Left lung (tissue), 10 donors: ENCODE data around the gene LETM1. TPM values are rescaled to one million over a fixed set of nuclear protein-coding genes. Genes with fewer than 3 reads are reported as not detected.

Source experiments
- ATAC-seq: fragments of 200-7000 bp; cut with Tn5 transposase; one replicate; pipeline ENCODE4 v1.9.1; 2020; ENCODE audit warnings: moderate library complexity
- DNase-seq, 4 donors: peaks; one replicate each; pipeline ENCODE4 v3.0.0-alpha.2; 2013 to 2020
- H3K27ac ChIP-seq, 2 donors: fragments of 200-600 bp; sonication (generic) in 1 of 2; one replicate each; pipeline versions ENCODE4 v1.5.0 to v1.8.0; 2020 to 2021
- H3K27me3 ChIP-seq, 2 donors: fragments of 200-600 bp; sonication (generic) in 1 of 2; one replicate each; pipeline versions ENCODE4 v1.5.0 to v1.8.0; 2020 to 2021
- H3K36me3 ChIP-seq, 2 donors: fragments of 200-600 bp; sonication (generic) in 1 of 2; one replicate each; pipeline versions ENCODE4 v1.5.0 to v1.8.0; 2020 to 2021
- H3K4me1 ChIP-seq, 2 donors: fragments of 200-600 bp; one replicate each; pipeline ENCODE4 v1.8.0; 2021
- H3K4me3 ChIP-seq, 2 donors: fragments of 200-600 bp; sonication (generic) in 1 of 2; one replicate each; pipeline versions ENCODE4 v1.5.0 to v1.8.0; 2020 to 2021; ENCODE audit warnings: mild to moderate bottlenecking in 1 of 2
- H3K9me3 ChIP-seq, 2 donors: fragments of 200-600 bp; sonication (generic) in 1 of 2; one replicate each; pipeline versions ENCODE4 v1.5.0 to v1.8.0; 2020 to 2021
- intact Hi-C, 2 donors: fragments of 100-400 bp; cut with DNase I; formaldehyde crosslinking; loops; one replicate each; pipeline versions ENCODE4 v1.11.2 to v1.14.2; 2022
- polyA plus RNA-seq, 6 donors: library from polyadenylated mRNA; unstranded; fragments of 120-200 nt; gene quantifications; one replicate each; pipeline ENCODE4 v1.2.1, GENCODE V29; 2013; ENCODE audit not compliant: insufficient read length in 6 of 6
- total RNA-seq, 2 donors: library from RNA; stranded (reverse); fragmentation: NEBNext Ultra II Directional; extraction: Animal tissue kit (Norgen Biotek cat#: 25700); gene quantifications; one replicate each; pipeline ENCODE4 v1.2.1, GENCODE V29; 2021
- TF ChIP-seq, protein P1 (sequence below), 2 donors: fragments of 200-600 bp; sonication (generic) in 1 of 2; IDR thresholded peaks; one replicate each; pipeline versions ENCODE4 v1.5.0 to v1.8.0; 2021; ENCODE audit warnings: antibody characterized with exemption in 2 of 2
- donor health status: DM: no; HTN: yes; CAD: no.
- donor health status: DM: no; HTN: no; CAD: no.

Gene LETM1
- total and polyA plus RNA-seq, 8 donors: 17.9 to 52.3 (median 21.5) TPM

DNA sequence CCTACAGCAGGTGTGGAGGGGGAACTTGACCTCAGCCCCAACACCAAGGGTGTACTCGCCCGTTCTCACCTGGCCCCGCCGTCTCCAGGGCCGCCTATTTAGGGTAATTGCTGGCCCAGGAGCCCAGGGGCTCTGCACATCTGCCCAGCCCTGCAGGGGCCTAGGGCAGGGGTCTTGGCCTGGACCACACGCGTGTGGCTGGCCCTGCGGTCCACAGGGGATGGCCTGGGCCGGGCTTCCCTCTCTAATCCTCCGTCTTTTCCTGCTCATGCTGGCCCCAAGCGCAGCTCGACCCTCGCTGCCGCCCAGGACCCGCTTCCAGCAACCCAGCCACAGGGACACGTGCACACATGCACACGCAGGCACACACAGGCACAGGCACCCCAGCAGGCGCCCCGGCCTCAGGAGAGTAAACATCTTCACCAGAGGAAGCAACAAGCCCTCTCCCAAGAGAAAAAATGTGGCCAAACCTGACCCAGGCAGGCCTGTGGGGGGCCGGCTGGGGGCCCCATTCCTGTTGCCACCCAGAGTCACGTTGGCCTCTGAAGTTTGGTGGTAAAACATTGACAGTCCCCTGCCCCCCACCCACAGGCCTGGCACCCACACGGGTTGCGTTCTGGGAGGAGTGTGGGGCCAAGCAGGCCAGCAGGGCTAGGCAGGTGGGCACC is 87.5 kb downstream of the LETM1 start:
- H3K27ac ChIP-seq: peak overlapping the region in 1 of 2 donors; percentile 57
- intact Hi-C loops: no loop called here
- H3K9me3 ChIP-seq: no peaks in the 10 kb centered on the region
- H3K27me3 ChIP-seq: peaks cover 7 to 85% of the 10 kb centered on the region in 2 donors
- TF ChIP-seq, protein P1, sequence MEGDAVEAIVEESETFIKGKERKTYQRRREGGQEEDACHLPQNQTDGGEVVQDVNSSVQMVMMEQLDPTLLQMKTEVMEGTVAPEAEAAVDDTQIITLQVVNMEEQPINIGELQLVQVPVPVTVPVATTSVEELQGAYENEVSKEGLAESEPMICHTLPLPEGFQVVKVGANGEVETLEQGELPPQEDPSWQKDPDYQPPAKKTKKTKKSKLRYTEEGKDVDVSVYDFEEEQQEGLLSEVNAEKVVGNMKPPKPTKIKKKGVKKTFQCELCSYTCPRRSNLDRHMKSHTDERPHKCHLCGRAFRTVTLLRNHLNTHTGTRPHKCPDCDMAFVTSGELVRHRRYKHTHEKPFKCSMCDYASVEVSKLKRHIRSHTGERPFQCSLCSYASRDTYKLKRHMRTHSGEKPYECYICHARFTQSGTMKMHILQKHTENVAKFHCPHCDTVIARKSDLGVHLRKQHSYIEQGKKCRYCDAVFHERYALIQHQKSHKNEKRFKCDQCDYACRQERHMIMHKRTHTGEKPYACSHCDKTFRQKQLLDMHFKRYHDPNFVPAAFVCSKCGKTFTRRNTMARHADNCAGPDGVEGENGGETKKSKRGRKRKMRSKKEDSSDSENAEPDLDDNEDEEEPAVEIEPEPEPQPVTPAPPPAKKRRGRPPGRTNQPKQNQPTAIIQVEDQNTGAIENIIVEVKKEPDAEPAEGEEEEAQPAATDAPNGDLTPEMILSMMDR (IDR thresholded peaks at IDR 0.05): no peak
- DNase-seq: peak in 2 of 4 donors; percentile 68 to 86
- peak; percentile 68 for ATAC-seq
- no peaks in the 10 kb centered on the region for H3K36me3 ChIP-seq
- H3K4me1 ChIP-seq: peaks cover 11 to 34% of the 10 kb centered on the region in 2 donors
- H3K4me3 ChIP-seq: peak overlapping the region in 1 of 2 donors; percentile 19

DNA sequence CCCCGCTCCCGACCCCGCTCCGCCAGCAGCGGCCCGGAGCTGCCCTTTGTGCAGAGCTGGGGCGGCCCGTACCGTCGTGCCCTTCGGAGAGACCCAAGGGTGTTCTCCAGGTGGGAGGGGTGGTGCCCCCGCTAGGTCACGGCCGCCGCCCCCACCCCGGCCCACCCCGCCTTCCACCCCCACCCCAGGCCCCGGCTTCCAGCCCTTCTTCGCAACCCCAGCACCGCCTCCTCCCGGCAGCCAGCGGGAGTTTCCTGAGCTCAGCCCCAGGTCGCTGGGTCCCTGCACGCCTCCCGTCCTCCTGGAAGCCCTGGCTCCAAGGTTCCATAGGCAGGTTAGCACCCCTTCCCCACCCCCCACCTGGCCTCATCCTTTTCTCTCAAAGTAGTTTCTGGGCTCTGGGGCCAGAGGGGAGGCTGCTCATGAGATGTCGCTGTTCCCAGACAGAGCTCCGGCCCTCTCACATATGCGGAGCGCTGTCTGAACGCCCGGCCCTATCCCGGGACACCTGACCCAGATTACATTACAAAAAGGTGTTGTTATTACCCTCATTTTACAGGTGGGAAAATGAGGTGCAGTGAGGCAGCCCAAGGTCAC is 88.1 kb downstream of the LETM1 start:
- intact Hi-C loops: no loop called here
- ATAC-seq (peak; percentile 59), DNase-seq (peak in 1 of 4 donors; percentile 67)
- Histone ChIP-seq H3K27ac (peak overlapping the region in 1 of 2 donors; percentile 57), H3K4me3 (peak overlapping the region; percentile 5 to 19), H3K27me3 (peaks cover 7 to 91% of the 10 kb centered on the region in 2 donors), H3K36me3 (no peaks in the 10 kb centered on the region), H3K4me1 (peaks cover 11 to 38% of the 10 kb centered on the region in 2 donors), H3K9me3 (no peaks in the 10 kb centered on the region)
- TF ChIP-seq, protein P1 (IDR thresholded peaks at IDR 0.05): peak in 1 of 2 donors; percentile 10

DNA sequence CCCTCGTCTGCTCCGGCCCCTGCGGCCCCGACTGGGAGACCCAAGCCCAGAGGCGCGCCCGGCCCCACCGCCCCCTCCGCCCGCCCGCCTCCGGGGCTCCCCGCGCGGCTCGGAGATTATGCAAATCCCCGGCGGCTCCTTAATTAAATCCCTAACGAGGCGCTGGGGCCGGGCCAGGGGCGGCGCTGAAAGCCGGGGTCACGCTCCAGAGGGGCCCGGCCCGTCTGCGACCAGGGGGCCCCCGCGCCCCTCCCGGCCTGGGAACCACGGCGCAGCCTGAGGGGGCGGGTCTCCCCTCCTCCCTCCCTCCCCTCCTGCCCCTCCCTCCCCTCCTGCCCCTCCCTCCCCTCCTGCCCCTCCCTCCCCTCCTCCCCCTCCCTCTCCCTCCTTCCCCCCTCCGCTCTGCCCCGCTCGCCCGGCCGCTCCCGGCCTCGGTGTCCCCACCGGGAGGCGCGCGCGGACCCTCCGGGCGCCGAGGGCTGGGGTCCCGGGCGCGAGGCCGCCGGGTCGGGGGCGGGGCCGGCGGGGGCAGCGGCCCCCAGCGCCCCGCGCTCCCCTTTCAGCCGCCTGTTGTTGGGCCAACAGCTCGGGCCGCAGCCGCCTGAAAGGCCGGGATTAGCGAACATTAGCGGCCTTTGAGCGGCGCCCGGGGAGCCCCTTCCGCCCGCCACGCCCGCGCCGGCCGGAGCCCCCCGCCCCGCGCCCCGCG is 88.7 kb downstream of the LETM1 start:
- H3K27ac ChIP-seq: peak overlapping the region in 1 of 2 donors; percentile 57
- TF ChIP-seq, protein P1 (IDR thresholded peaks at IDR 0.05): no peak
- peaks cover 7 to 98% of the 10 kb centered on the region in 2 donors for H3K27me3 ChIP-seq
- intact Hi-C loops: no loop called here
- peak; percentile 15 for ATAC-seq
- peaks cover 11 to 38% of the 10 kb centered on the region in 2 donors for H3K4me1 ChIP-seq
- H3K4me3 ChIP-seq: peak overlapping the region; percentile 22 to 26
- no peaks in the 10 kb centered on the region for H3K9me3 ChIP-seq
- DNase-seq: peak in 1 of 4 donors; percentile 66
- no peaks in the 10 kb centered on the region for H3K36me3 ChIP-seq

GRCh38 chr4:1766106-1767060 is 89.6 kb downstream of the LETM1 start:
- no peaks in the 10 kb centered on the region for H3K9me3 ChIP-seq
- intact Hi-C loops: no loop called here
- H3K4me1 ChIP-seq: peaks cover 11 to 35% of the 10 kb centered on the region in 2 donors
- peak; percentile 15 for ATAC-seq
- peaks cover 7 to 92% of the 10 kb centered on the region in 2 donors for H3K27me3 ChIP-seq
- DNase-seq: no peak
- no peak overlapping the region for H3K27ac ChIP-seq
- no peaks in the 10 kb centered on the region for H3K36me3 ChIP-seq
- H3K4me3 ChIP-seq: peak overlapping the region; percentile 22 to 26
- TF ChIP-seq, protein P1 (IDR thresholded peaks at IDR 0.05): no peak
